ENCODE results near the gene SH3GL1. TPM values are rescaled to one million over a fixed set of nuclear protein-coding genes. Genes with fewer than 3 reads are reported as not detected.

Gene SH3GL1
- total RNA-seq, 2 experiments from 2014 or later: 39.3 to 40.9 TPM

GRCh38 chr19:4316956-4317355 is 83.4 kb downstream of the SH3GL1 start:
- H3K36me3 ChIP-seq (ENCODE audit: insufficient read depth, low read length): no peaks in the 10 kb centered on the region
- DNase-seq (no peak), ATAC-seq (ENCODE audit: poor library complexity) (no peak)
- Mint-ChIP-seq H3K27ac (no peak overlapping the region), H3K36me3 (ENCODE audit: low read depth) (no peaks in the 10 kb centered on the region), H3K4me1 (ENCODE audit: low read depth) (no peaks in the 10 kb centered on the region), H3K9me3 (peaks cover 2% of the 10 kb centered on the region), H3K27me3 (no peaks in the 10 kb centered on the region), H3K4me3 (no peak overlapping the region)
- intact Hi-C loops (cut with DNase I, micrococcal nuclease): no loop called here
- H3K4me3 ChIP-seq (ENCODE audit: low read length): no peak overlapping the region
- H3K4me1 ChIP-seq (ENCODE audit: insufficient read depth, low read length): no peaks in the 10 kb centered on the region
- TF ChIP-seq CTCF (IDR thresholded peaks at IDR 0.05): no peak
- H3K27me3 ChIP-seq (ENCODE audit: control insufficient read depth in 1 of 2, insufficient read depth in 2 of 2, low read length in 2 of 2): no peaks in the 10 kb centered on the region
- POLR2A ChIA-PET: no interaction called here
- CTCF ChIA-PET: no interaction called here
- H3K9me3 ChIP-seq (ENCODE audit: control insufficient read depth in 1 of 2, insufficient read depth in 1 of 2, low read length in 2 of 2): no peaks in the 10 kb centered on the region
- no peak overlapping the region for H3K27ac ChIP-seq (ENCODE audit: low read depth in 1 of 2, low read length in 2 of 2)

GRCh38 chr19:4313847-4314490 is 86.4 kb downstream of the SH3GL1 start:
- no peak overlapping the region for H3K27ac ChIP-seq (ENCODE audit: low read depth in 1 of 2, low read length in 2 of 2)
- no peaks in the 10 kb centered on the region for H3K9me3 Mint-ChIP-seq
- intact Hi-C loops (cut with DNase I, micrococcal nuclease): no loop called here
- ChIA-PET POLR2A (interaction anchor here (1.0 kb wide), 1 partner anchor 11 kb away, joined by 3 read pairs; no protein-coding TSS in a partner anchor), CTCF (no interaction called here)
- H3K27ac Mint-ChIP-seq: no peak overlapping the region
- H3K4me3 ChIP-seq (ENCODE audit: low read length): no peak overlapping the region
- no peaks in the 10 kb centered on the region for H3K36me3 ChIP-seq (ENCODE audit: insufficient read depth, low read length)
- H3K27me3 ChIP-seq (ENCODE audit: control insufficient read depth in 1 of 2, insufficient read depth in 2 of 2, low read length in 2 of 2): no peaks in the 10 kb centered on the region
- H3K27me3 Mint-ChIP-seq: no peaks in the 10 kb centered on the region
- no peaks in the 10 kb centered on the region for H3K36me3 Mint-ChIP-seq (ENCODE audit: low read depth)
- no peaks in the 10 kb centered on the region for H3K4me1 ChIP-seq (ENCODE audit: insufficient read depth, low read length)
- H3K4me1 Mint-ChIP-seq (ENCODE audit: low read depth): no peaks in the 10 kb centered on the region
- TF ChIP-seq CTCF (IDR thresholded peaks at IDR 0.05): no peak
- H3K9me3 ChIP-seq (ENCODE audit: control insufficient read depth in 1 of 2, insufficient read depth in 1 of 2, low read length in 2 of 2): no peaks in the 10 kb centered on the region
- ATAC-seq (ENCODE audit: poor library complexity) (no peak), DNase-seq (no peak)
- no peak overlapping the region for H3K4me3 Mint-ChIP-seq

Small RNAs within 50 kb of the gene (microRNA-seq; reads per million reads assigned to microRNA genes)
- gene MIR4746 (ENCODE audit: borderline microRNAs expressed, borderline replicate concordance): not detected

Other genes starting within 250 kb of the SH3GL1 start
- gene CREB3L3, start 246.9 kb downstream of the SH3GL1 start, total RNA-seq: under 1 TPM in 1 of 2 experiments, not detected in 1; 0.08 TPM
- gene SIRT6, start 218.0 kb downstream of the SH3GL1 start, total RNA-seq: 10 to 100 TPM; 11.2 to 14.2 TPM
- under 1 TPM; 0.59 to 0.60 TPM for gene ANKRD24, start 217.9 kb downstream of the SH3GL1 start, total RNA-seq
- gene EBI3, start 171.0 kb downstream of the SH3GL1 start, total RNA-seq: not detected
- gene YJU2, start 153.5 kb downstream of the SH3GL1 start, total RNA-seq: 10 to 100 TPM; 32.9 to 33.7 TPM
- under 1 TPM; 0.14 to 0.64 TPM for gene SHD, start 121.3 kb downstream of the SH3GL1 start, total RNA-seq
- 10 to 100 TPM; 17.6 to 20.9 TPM for gene TMIGD2, start 98.2 kb downstream of the SH3GL1 start, total RNA-seq
- 1 to 10 TPM in 1 of 2 experiments, under 1 TPM in 1; 0.98 to 1.0 TPM for gene FSD1, start 95.9 kb downstream of the SH3GL1 start, total RNA-seq
- 1 to 10 TPM; 1.7 to 1.8 TPM for gene STAP2, start 61.7 kb downstream of the SH3GL1 start, total RNA-seq
- gene MPND, start 57.0 kb downstream of the SH3GL1 start, total RNA-seq: 10 to 100 TPM; 10.3 to 11.0 TPM
- gene CHAF1A, start 2.1 kb upstream of the SH3GL1 start, total RNA-seq: 10 to 100 TPM; 27.5 to 27.8 TPM
- gene UBXN6, start 57.2 kb upstream of the SH3GL1 start, total RNA-seq: 10 to 100 TPM; 54.5 to 58.4 TPM
- 10 to 100 TPM; 17.2 to 18.0 TPM for gene HDGFL2, start 71.8 kb upstream of the SH3GL1 start, total RNA-seq
- gene PLIN4, start 117.9 kb upstream of the SH3GL1 start, total RNA-seq: not detected
- under 1 TPM; 0.31 to 0.93 TPM for gene PLIN5, start 134.7 kb upstream of the SH3GL1 start, total RNA-seq
- gene LRG1, start 139.5 kb upstream of the SH3GL1 start, total RNA-seq: not detected
- gene SEMA6B, start 159.1 kb upstream of the SH3GL1 start, total RNA-seq: under 1 TPM; 0.14 to 0.17 TPM
- gene TNFAIP8L1, start 239.0 kb upstream of the SH3GL1 start, total RNA-seq: 1 to 10 TPM; 4.4 to 5.1 TPM

Measured in CD4-positive, alpha-beta T cell (primary cell).